ENCODE measurements around the gene ZBTB24. TPM values are rescaled to one million over a fixed set of nuclear protein-coding genes. Genes with fewer than 3 reads are reported as not detected.

The ZBTB24 gene
- 4.2 and 6.0 TPM in 2 replicates for total RNA-seq

DNA sequence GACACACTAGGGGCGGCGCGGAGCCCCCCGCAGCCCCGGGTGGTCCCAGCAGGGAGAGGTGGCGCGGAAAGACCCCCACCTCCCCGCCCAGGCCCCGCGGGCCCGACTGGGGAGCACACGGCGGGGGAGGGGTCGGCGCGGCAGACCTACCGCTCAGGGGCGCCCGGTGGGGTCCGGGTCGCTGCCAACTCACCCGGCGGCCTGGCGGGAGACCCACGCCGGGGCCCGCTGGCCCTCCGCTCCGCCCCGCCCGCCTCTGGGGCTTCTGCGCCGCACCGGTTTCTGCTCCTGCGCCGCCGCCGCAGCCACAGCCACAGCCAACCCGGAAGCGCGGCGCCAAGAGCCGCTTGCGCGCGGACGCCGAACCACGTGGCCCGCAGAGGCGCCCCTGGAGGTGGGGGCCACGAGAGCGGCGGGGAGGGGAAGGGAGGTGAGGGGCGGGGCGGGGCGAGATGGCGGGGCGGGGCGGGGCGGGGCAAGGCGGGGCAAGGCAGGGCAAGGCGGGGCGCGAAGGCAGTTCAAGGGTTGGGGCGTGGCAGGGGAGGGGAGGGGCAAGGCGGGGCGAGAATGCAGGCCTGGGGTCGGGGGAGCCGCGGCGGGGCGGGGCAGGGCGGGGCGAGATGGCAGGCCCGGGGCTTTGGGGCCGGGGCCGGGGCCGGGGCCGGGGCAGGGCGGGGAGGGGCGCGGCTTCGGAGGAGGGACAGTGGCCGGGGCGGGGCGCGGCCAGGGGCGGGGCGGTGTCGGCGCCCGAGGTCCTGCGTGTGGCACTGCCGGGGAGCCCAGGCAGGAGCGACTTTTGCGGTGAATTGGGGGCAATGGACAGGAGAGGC is at the start of gene ZBTB24:
Gene ZBTB24, minus strand, starts transcription at position 315 of the 830 bp plus-strand sequence. CDS start 1,193 bp downstream, outside the sequence.

DNA sequence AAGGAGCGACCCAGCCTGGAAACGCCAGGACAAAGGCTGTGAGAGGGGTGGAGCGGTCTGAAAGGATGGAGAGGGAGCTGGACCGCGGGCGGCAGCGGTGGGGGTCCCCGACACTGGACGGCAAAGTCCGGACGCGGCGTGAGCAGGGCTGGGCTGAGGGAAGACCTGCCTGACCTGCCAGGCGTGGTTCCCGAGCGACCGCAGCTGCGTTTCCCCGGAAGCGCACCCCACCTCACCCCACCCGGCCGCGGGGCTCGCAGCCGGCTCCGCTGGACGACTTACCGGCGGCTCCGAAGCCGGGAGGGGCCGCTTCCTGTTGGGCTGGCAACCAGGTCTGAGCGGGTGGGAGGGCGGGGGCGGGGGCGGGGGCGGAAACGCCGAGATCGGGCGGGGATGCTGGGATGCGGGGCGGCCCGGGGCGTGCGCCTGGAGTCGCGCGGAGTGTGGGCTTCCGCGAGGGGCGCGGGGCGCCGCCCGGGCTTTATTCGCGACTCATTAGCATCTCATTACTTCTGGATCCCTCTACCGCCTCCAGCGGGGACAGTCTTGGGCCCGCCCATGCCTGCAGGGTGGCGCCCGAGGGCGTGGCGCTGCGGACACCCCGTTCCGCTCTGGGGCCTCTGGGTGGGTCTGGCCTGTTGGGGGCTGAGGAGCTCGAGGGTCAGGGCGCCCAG is 27.4 kb downstream of the ZBTB24 start, which contains the start of gene MICAL1:
Gene MICAL1, minus strand, starts transcription at position 336 of the 674 bp plus-strand sequence. CDS start 1,576 bp downstream, outside the sequence.

DNA sequence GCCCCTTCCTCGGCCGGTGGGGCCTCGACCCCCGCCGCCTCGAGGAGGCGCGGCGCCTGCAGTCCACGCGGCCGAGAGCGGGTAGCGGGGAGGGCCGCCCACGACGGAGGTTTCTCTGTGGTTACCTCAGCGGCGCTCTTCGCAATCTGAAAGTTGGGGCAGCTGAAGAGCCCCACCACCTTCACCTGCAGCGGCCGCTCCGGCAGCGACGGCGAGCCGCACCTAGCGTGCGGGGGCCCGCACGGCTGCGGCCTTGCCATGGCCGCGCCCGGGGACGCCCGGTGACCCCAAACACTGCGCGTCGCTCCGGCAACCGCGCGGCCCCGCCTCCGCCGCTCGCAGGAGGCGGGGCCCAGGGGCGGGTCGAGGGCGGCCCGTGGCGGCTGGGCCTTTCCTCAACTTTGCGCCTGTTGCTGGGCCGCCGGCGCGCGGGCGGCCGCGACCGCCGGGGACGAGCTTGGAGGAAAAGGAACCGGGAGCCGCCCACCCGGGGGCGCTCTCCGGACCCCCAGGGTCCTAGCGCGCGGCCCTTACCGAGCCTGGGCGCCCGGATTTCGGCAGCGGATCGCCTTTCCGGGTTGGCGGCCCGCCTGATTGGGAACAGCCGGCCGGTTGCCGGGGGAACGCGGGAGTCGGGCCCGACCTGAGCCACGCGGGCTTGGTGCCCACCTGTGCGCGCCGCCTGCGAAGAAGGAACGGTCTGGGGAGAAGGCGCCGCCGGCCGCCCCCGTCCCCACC is 42.5 kb downstream of the ZBTB24 start, which contains the start of the genes PPIL6 and SMPD2:
Gene PPIL6, minus strand, starts transcription at position 298 of the 738 bp plus-strand sequence. Its CDS starts 38 bp downstream, at position 260.
Gene SMPD2, plus strand, starts transcription at position 394 of the 738 bp plus-strand sequence. CDS start 398 bp downstream, outside the sequence.

Other genes with a start within 250 kb of the ZBTB24 start
- 160 and 210 TPM in 2 replicates for gene CD164, start 100.8 kb downstream of the ZBTB24 start, total RNA-seq
- gene PPIL6, start 42.6 kb downstream of the ZBTB24 start, total RNA-seq: 0.36 and 3.1 TPM in 2 replicates
- gene SMPD2, start 42.5 kb downstream of the ZBTB24 start, total RNA-seq: 7.6 TPM in 2 replicates
- 71.3 and 72.0 TPM in 2 replicates for gene MICAL1, start 27.4 kb downstream of the ZBTB24 start, total RNA-seq
- gene AK9, start 208.0 kb upstream of the ZBTB24 start, total RNA-seq: 0.36 and 2.1 TPM in 2 replicates
- 5.2 and 12.5 TPM in 2 replicates for gene FIG4, start 208.1 kb upstream of the ZBTB24 start, total RNA-seq

Measured in cardiac atrium fibroblast (primary cell).